ENCODE measurements around the gene NEK3. TPM values are rescaled to one million over a fixed set of nuclear protein-coding genes. Genes with fewer than 3 reads are reported as not detected.

NEK3 gene
- total RNA-seq, 2 donors from 2014 or later: 12.9 to 36.8 TPM

- 95% methylated on average over 1 of the region's 1 CpG for WGBS
- no peaks in the 10 kb centered on the region for H3K9me3 ChIP-seq
- H3K36me3 ChIP-seq: peaks cover 0 to 4% of the 10 kb centered on the region in 2 donors
- intact Hi-C loops (cut with DNase I): no loop called here
- H3K4me3 ChIP-seq: no peak overlapping the region
- TF ChIP-seq POLR2A (IDR thresholded peaks at IDR 0.05): no peak
- TF ChIP-seq CTCF (IDR thresholded peaks at IDR 0.05): no peak
- no peak for TF ChIP-seq POLR2AphosphoS5 (IDR thresholded peaks at IDR 0.05)
- no peak for DNase-seq (ENCODE audit: low spot score)
- H3K27me3 ChIP-seq (replicated peaks; ENCODE audit: insufficient read depth): no peaks in the 10 kb centered on the region
- no peak overlapping the region for H3K27ac ChIP-seq
- H3K4me1 ChIP-seq (replicated peaks): no peaks in the 10 kb centered on the region
These were observed 12.2 kb downstream of the NEK3 start for GRCh38 chr13:52147225-52147624.

- Histone ChIP-seq H3K27ac (no peak overlapping the region), H3K36me3 (no peaks in the 10 kb centered on the region), H3K27me3 (replicated peaks; ENCODE audit: insufficient read depth) (no peaks in the 10 kb centered on the region), H3K4me3 (no peak overlapping the region), H3K4me1 (replicated peaks) (no peaks in the 10 kb centered on the region), H3K9me3 (no peaks in the 10 kb centered on the region)
- no peak for DNase-seq (ENCODE audit: low spot score)
- intact Hi-C loops (cut with DNase I): no loop called here
- 48% methylated on average over 2 of the region's 2 CpGs for WGBS
- no peak for TF ChIP-seq POLR2AphosphoS5 (IDR thresholded peaks at IDR 0.05)
- TF ChIP-seq CTCF (IDR thresholded peaks at IDR 0.05): no peak
- no peak for TF ChIP-seq POLR2A (IDR thresholded peaks at IDR 0.05)
These were observed 18.1 kb downstream of the NEK3 start for GRCh38 chr13:52141299-52141698.

- TF ChIP-seq POLR2A (IDR thresholded peaks at IDR 0.05): no peak
- TF ChIP-seq CTCF (IDR thresholded peaks at IDR 0.05): no peak
- TF ChIP-seq POLR2AphosphoS5 (IDR thresholded peaks at IDR 0.05): no peak
- Histone ChIP-seq H3K36me3 (no peaks in the 10 kb centered on the region), H3K9me3 (no peaks in the 10 kb centered on the region), H3K27me3 (replicated peaks; ENCODE audit: insufficient read depth) (no peaks in the 10 kb centered on the region), H3K27ac (no peak overlapping the region), H3K4me3 (no peak overlapping the region), H3K4me1 (replicated peaks) (no peaks in the 10 kb centered on the region)
- WGBS: 86% methylated on average over 3 of the region's 3 CpGs
- no peak for DNase-seq (ENCODE audit: low spot score)
- intact Hi-C loops (cut with DNase I): no loop called here
These were observed 21.9 kb downstream of the NEK3 start for GRCh38 chr13:52137489-52137888.

GRCh38 chr13:52136763-52137162, 22.6 kb downstream of the NEK3 start:
- DNase-seq (ENCODE audit: low spot score): no peak
- no peaks in the 10 kb centered on the region for H3K27me3 ChIP-seq (replicated peaks; ENCODE audit: insufficient read depth)
- TF ChIP-seq CTCF (IDR thresholded peaks at IDR 0.05): no peak
- no peak overlapping the region for H3K4me3 ChIP-seq
- H3K27ac ChIP-seq: no peak overlapping the region
- H3K36me3 ChIP-seq: no peaks in the 10 kb centered on the region
- intact Hi-C loops (cut with DNase I): no loop called here
- no peaks in the 10 kb centered on the region for H3K9me3 ChIP-seq
- H3K4me1 ChIP-seq (replicated peaks): no peaks in the 10 kb centered on the region

- no peak for DNase-seq (ENCODE audit: low spot score)
- H3K36me3 ChIP-seq: no peaks in the 10 kb centered on the region
- TF ChIP-seq POLR2AphosphoS5 (IDR thresholded peaks at IDR 0.05): no peak
- TF ChIP-seq CTCF (IDR thresholded peaks at IDR 0.05): no peak
- no peak for TF ChIP-seq POLR2A (IDR thresholded peaks at IDR 0.05)
These were observed 28.8 kb downstream of the NEK3 start for GRCh38 chr13:52130641-52131040.

More at GRCh38 chr13:52130641-52131040, 28.8 kb downstream of the NEK3 start:
- Histone ChIP-seq H3K9me3 (no peaks in the 10 kb centered on the region), H3K27ac (no peak overlapping the region), H3K4me3 (no peak overlapping the region), H3K27me3 (replicated peaks; ENCODE audit: insufficient read depth) (no peaks in the 10 kb centered on the region), H3K4me1 (replicated peaks) (no peaks in the 10 kb centered on the region)
- intact Hi-C loops (cut with DNase I): no loop called here
